CD4-positive, alpha-beta T cell treated with Interleukin-6 for 4 hours (primary cell): Measurements from ENCODE around the gene METTL24.
"Not testable (repeated sequence)": the region's sequence is repeated elsewhere in the genome, so short reads cannot be mapped to it uniquely, and the experiment has no call there.

ENCODE experiments used
- DNase-seq: peaks from one replicate; pipeline ENCODE4 v3.0.0-alpha.2; 2020; ENCODE audit warnings: mixed read lengths

Gene METTL24

DNA sequence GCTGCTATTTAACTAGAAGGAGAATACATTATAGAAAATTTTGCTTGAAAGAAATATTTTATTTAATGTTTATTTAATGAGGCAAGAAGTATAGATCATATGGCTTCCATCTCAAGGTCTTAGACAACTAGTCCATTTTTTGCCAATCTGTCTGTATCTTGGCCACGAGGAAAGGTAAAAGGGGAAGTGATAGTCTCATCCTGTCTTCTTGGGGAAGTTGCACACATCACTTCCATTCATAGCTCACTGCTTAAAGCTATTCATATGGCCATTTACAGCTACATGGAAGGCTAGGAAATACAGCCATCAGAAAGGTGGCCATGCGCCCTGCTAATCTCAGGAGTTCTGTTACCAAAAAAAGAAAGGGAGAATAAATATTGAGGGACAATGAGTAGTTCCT lies 50.8 kb downstream of the METTL24 start:
- no peak for DNase-seq

GRCh38 chr6:110305832-110306231 lies 52.3 kb downstream of the METTL24 start:
- not testable (repeated sequence) for DNase-seq

DNA sequence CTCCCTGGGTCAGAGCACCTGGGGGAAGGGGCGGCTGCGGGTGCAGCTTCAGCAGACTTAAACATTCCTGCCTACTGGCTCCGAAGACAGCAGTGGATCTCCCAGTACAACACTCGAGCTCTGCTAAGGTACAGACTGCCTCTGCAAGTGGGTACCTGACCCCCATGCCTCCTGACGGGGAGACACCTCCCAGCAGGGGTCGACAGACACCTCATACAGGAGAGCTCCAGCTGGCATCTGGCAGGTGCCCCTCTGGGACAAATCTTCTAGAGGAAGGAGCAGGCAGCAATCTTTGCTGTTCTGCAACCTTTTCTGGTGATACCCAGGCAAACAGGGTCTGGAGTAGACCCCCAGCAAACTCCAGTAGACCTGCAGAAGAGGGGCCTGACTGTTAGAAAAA lies 54.5 kb downstream of the METTL24 start:
- not testable (repeated sequence) for DNase-seq

DNA sequence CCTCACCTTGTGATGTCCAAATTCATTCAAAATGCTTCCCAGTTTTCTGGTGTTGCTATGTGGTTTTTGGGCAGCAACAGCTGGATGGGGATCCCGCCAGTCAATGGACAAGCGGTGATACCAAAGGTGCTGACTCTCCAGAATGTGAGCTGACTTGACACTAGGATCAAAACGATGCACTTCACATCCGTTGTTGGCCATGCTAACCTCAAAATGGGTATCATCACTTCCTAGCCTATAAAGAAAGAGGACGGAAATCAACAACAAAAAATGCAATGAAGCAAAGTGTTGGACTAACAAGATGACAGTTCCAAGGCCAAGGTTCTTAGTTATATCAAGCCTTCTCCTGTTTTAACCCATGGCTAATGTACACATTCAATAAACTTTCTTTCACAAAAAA lies 59.2 kb downstream of the METTL24 start:
- DNase-seq: no peak

DNA sequence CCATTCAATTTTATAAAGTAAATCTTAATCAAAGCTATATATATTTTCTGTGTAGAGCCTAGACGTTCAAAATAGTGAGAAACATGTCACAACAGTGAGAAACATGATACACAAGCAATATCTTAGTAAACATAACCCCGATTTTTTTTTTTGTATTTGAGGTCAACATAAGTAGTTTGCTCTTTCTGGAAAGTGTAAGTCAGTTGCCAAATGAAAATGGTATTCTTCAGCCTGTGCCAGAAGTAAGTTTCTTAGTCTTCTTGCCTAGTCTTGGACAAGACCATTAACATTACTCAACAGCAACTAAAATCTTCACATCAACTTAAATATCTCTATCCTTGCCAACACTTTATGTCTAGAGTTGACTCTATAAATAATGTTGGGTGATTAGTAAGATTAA lies 59.7 kb downstream of the METTL24 start:
- DNase-seq: no peak

- DNase-seq: no peak
These were observed 61.7 kb downstream of the METTL24 start for GRCh38 chr6:110296241-110297025.

GRCh38 chr6:110295451-110296165 lies 62.5 kb downstream of the METTL24 start:
- no peak for DNase-seq

GRCh38 chr6:110287462-110288341 lies 70.4 kb downstream of the METTL24 start:
- DNase-seq: no peak

GRCh38 chr6:110285306-110286060 lies 72.7 kb downstream of the METTL24 start:
- DNase-seq: no peak

DNA sequence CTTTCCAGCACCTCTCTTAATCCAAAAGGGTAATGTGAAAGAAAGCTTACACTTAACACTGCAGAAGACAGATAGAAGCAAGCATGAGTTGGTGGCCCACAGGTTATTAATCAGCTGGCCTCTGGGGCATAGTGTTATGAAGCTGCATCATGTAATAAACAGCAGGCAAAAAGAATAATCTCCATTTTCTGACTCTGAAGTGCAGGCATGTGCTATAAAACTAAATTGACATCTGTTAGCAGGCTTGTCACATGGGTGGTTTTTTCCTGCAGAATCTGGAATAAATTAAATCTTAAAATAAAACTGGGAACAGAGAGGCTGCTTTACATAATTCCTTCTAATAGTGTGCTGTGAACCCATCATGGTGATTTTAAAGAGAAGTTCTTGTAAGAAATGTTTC lies 73.3 kb downstream of the METTL24 start:
- DNase-seq: no peak

GRCh38 chr6:110283657-110284056 lies 74.5 kb downstream of the METTL24 start:
- DNase-seq: no peak

- no peak for DNase-seq
These were observed 75.7 kb downstream of the METTL24 start for GRCh38 chr6:110282412-110282811.

GRCh38 chr6:110277100-110277665 lies 81.0 kb downstream of the METTL24 start:
- no peak for DNase-seq

DNA sequence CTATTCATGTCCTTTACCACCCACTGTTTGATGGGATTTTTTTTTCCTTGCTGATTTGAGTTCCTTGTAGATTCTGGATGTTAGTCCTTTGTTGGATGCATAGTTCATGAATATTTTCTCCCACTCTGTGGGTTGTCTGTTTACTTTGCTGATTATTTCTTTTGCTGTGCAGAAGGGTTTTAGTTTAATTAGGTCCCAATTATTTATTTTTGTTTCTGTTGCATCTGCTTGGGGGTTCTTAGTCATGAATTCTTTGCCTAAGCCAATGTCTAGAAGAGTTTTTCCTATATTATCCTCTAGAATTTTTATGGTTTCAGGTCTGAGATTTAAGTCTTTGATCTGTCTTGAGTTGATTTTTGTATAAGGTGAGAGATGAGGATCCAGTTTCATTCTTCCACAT lies 85.4 kb downstream of the METTL24 start:
- not testable (repeated sequence) for DNase-seq

DNA sequence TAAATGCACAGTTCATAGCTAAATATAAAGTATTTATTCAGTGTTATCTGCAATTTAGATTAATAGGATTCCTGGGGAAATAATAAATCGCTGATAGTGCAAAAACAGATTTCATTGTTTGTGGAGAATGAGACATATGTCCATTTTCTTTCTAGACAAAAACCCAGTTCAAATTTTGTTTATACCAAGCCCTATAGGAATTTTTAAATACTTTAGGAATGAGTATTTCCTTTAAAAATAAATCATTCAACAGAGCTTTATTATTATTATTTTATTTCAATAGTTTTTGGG lies 86.5 kb downstream of the METTL24 start:
- DNase-seq: no peak

GRCh38 chr6:110270165-110270564 lies 88.0 kb downstream of the METTL24 start:
- DNase-seq: no peak

DNA sequence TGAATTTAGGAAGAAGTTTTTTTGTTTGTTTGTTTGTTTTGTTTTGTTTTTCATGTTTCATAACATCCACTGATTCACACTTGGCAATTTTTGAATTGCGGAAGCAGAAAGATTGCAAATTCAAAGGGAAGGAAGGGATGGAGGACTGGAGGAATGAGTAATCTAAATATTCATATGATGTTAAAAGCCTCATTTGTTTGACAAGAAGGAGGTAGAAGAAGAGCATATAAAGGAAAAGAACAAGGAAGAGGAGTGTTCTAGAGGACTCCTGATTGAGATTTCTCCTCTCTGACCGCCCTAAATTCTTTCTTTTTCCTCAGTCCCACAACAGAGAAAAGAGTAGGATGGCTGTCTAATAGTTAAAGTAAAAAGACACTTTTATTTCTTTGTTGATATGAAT lies 88.5 kb downstream of the METTL24 start:
- no peak for DNase-seq

DNA sequence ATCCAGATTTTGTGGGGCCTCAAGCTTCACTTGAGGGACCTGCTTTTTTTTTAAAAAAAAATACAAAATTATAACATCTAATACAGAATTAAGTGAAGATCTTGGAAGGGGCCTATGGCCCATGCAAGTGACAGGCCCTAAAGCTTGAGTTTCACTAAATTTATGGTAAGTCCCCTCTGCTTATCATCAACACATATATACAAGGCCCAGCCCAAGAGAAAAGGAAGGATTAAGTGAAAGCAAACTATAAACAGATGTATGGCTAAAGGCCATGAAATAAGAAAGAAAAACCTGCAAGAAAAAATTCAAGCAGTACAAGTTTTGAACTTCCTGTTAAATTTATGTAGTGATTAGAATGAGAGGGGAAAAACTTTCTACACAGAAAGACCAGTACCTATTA lies 91.2 kb downstream of the METTL24 start:
- no peak for DNase-seq

- DNase-seq: no peak
These were observed 92.9 kb downstream of the METTL24 start for GRCh38 chr6:110265273-110265672.

- no peak for DNase-seq
These were observed 101.8 kb downstream of the METTL24 start for GRCh38 chr6:110256366-110256765.

GRCh38 chr6:110255211-110255750 lies 102.9 kb downstream of the METTL24 start:
- DNase-seq: no peak

- no peak for DNase-seq
These were observed 107.3 kb downstream of the METTL24 start for GRCh38 chr6:110250838-110251237.
